Mucosa of descending colon (tissue), 3 donors: ENCODE results near the gene TRIM29. TPM values are rescaled to one million over a fixed set of nuclear protein-coding genes. Genes with fewer than 3 reads are reported as not detected.
"Not testable (repeated sequence)": the region's sequence is repeated elsewhere in the genome, so short reads cannot be mapped to it uniquely, and the experiment has no call there.

Source experiments
- ATAC-seq: fragments of 200-7000 bp; cut with Tn5 transposase; one replicate; pipeline ENCODE4 v1.9.1; 2020; ENCODE audit warnings: mild to moderate bottlenecking, moderate library complexity
- DNase-seq, 3 donors: peaks; one replicate each; pipeline ENCODE4 v3.0.0-alpha.2; 2020
- H3K36me3 ChIP-seq: fragments of 200-600 bp; one replicate; pipeline ENCODE4 v1.8.0; 2021; ENCODE audit warnings: low read depth, mild to moderate bottlenecking
- H3K4me1 ChIP-seq: fragments of 200-600 bp; one replicate; pipeline ENCODE4 v1.8.0; 2021; ENCODE audit warnings: low read depth, mild to moderate bottlenecking
- H3K4me3 ChIP-seq: fragments of 200-600 bp; one replicate; pipeline ENCODE4 v1.8.0; 2021; ENCODE audit warnings: mild to moderate bottlenecking
- H3K9me3 ChIP-seq: fragments of 200-600 bp; one replicate; pipeline ENCODE4 v1.8.0; 2021; ENCODE audit warnings: mild to moderate bottlenecking
- intact Hi-C, 2 donors: fragments of 100-400 bp; cut with DNase I in 1 of 2; cut with micrococcal nuclease in 1 of 2; formaldehyde crosslinking; loops; one replicate each; pipeline versions ENCODE4 v1.11.0 to v1.11.1; 2022; cut with DNase I, micrococcal nuclease
- total RNA-seq, 3 donors: library from RNA; stranded (reverse); fragmentation: NEBNext Ultra II Directional in 2 of 3; extraction: Animal tissue kit (Norgen Biotek cat#: 25700) in 2 of 3; gene quantifications; one replicate each; pipeline versions ENCODE4 v1.2.1 to v1.2.4, GENCODE V29; 2021 to 2023
- TF ChIP-seq, protein P1 (sequence below): fragments of 200-600 bp; IDR thresholded peaks from one replicate; pipeline ENCODE4 v1.8.0; 2022; ENCODE audit warnings: antibody characterized with exemption, mild to moderate bottlenecking
- donor health status: DM: no; HTN: no; CAD: no; lungs with moderate emphysema.
- donor health status: DM: no; HTN: no; CAD: no.
- donor health status: DM: no; HTN: yes; CAD: no.

Gene TRIM29
- total RNA-seq, 3 donors from 2014 or later, result 4.0 to 6.3 (median 5.4) TPM

DNA sequence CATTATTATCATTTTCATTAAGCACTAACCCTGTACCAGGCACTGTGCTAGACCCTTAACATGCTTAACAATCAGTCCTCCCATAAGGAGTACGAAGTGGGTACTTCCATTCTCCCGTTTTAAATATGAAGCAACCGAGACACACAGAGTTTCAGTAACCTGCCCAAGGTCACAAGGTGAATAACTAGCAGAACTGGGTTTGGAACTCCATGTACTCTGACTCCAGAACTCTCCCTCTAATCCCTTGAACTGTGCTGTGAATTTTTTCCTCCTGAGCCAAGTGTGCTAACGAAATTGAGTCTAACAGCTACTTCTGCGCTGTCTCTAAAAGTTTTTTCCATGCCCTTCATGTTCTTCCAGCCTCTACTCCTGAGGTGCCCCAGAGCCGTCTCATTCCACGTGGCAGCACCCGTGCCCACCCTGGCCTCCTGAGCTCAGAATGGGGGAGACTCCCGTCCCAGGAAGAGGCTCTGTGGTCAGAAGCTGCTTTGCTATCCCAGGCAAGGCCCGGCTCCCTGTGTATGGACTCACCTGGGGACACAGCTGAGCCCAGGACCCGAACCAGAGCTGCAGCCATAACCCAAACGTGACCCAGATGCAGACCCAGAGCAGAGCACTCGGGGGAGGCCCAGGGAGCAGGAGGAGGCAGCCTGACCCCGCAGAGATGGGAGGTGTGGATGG, 8.6 kb upstream of the TRIM29 start:
- ATAC-seq, result no peak
- H3K36me3 ChIP-seq, result no peaks in the 10 kb centered on the region
- intact Hi-C loops, result no loop called here
- H3K4me3 ChIP-seq, result no peak overlapping the region
- no peaks in the 10 kb centered on the region for H3K4me1 ChIP-seq
- TF ChIP-seq, protein P1, sequence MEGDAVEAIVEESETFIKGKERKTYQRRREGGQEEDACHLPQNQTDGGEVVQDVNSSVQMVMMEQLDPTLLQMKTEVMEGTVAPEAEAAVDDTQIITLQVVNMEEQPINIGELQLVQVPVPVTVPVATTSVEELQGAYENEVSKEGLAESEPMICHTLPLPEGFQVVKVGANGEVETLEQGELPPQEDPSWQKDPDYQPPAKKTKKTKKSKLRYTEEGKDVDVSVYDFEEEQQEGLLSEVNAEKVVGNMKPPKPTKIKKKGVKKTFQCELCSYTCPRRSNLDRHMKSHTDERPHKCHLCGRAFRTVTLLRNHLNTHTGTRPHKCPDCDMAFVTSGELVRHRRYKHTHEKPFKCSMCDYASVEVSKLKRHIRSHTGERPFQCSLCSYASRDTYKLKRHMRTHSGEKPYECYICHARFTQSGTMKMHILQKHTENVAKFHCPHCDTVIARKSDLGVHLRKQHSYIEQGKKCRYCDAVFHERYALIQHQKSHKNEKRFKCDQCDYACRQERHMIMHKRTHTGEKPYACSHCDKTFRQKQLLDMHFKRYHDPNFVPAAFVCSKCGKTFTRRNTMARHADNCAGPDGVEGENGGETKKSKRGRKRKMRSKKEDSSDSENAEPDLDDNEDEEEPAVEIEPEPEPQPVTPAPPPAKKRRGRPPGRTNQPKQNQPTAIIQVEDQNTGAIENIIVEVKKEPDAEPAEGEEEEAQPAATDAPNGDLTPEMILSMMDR, result no peak
- no peaks in the 10 kb centered on the region for H3K9me3 ChIP-seq
- no peak for DNase-seq

DNA sequence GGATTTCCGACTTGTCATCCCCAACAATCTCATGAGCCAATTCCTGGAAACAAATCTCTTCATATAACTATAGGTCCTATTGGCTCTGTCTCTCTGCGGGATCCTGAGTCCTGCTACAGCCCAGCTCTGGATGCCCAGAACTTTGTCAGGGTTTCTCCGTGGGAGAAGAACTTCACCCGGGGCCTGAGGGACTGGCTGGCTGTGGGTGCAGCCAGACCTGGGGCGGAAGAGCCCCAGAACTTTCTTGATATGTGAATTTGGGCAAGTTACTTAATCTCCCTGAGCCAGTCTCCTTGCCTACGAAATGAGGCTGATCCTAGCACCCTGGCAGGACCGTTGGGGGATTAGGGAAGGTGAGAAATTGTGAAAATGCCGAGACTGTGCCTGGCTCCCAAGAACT, 6.6 kb upstream of the TRIM29 start:
- Histone ChIP-seq H3K9me3 (no peaks in the 10 kb centered on the region), H3K4me1 (no peaks in the 10 kb centered on the region), H3K4me3 (no peak overlapping the region), H3K36me3 (no peaks in the 10 kb centered on the region)
- intact Hi-C loops, result no loop called here
- DNase-seq, result no peak
- ATAC-seq, result no peak
- TF ChIP-seq, protein P1, result no peak

- DNase-seq, H3K4me1 ChIP-seq, ATAC-seq, H3K9me3 ChIP-seq, H3K36me3 ChIP-seq, intact Hi-C loops, H3K4me3 ChIP-seq: not testable (repeated sequence)
Observed at GRCh38 chr11:120143472-120143871, 5.6 kb upstream of the TRIM29 start.

GRCh38 chr11:120142441-120143100, 4.7 kb upstream of the TRIM29 start:
- no peaks in the 10 kb centered on the region for H3K9me3 ChIP-seq
- TF ChIP-seq, protein P1, result no peak
- intact Hi-C loops, result no loop called here
- DNase-seq (no peak), ATAC-seq (no peak)
- no peak overlapping the region for H3K4me3 ChIP-seq
- H3K36me3 ChIP-seq, result no peaks in the 10 kb centered on the region
- no peaks in the 10 kb centered on the region for H3K4me1 ChIP-seq

- ATAC-seq (no peak), DNase-seq (no peak)
- no peaks in the 10 kb centered on the region for H3K9me3 ChIP-seq
- H3K4me1 ChIP-seq, result no peaks in the 10 kb centered on the region
- no peak overlapping the region for H3K4me3 ChIP-seq
- intact Hi-C loops, result no loop called here
- H3K36me3 ChIP-seq, result no peaks in the 10 kb centered on the region
- TF ChIP-seq, protein P1, result no peak
Observed at GRCh38 chr11:120141768-120142423, 4.0 kb upstream of the TRIM29 start.
